Mucosa of descending colon (tissue), 3 donors: ENCODE data around the gene TMEM31. TPM values are rescaled to one million over a fixed set of nuclear protein-coding genes. Genes with fewer than 3 reads are reported as not detected.

Source experiments
- ATAC-seq: fragments of 200-7000 bp; cut with Tn5 transposase; one replicate; pipeline ENCODE4 v1.9.1; 2020; ENCODE audit warnings: mild to moderate bottlenecking, moderate library complexity
- DNase-seq, 3 donors: peaks; one replicate each; pipeline ENCODE4 v3.0.0-alpha.2; 2020
- H3K36me3 ChIP-seq: fragments of 200-600 bp; one replicate; pipeline ENCODE4 v1.8.0; 2021; ENCODE audit warnings: low read depth, mild to moderate bottlenecking
- H3K4me1 ChIP-seq: fragments of 200-600 bp; one replicate; pipeline ENCODE4 v1.8.0; 2021; ENCODE audit warnings: low read depth, mild to moderate bottlenecking
- H3K4me3 ChIP-seq: fragments of 200-600 bp; one replicate; pipeline ENCODE4 v1.8.0; 2021; ENCODE audit warnings: mild to moderate bottlenecking
- H3K9me3 ChIP-seq: fragments of 200-600 bp; one replicate; pipeline ENCODE4 v1.8.0; 2021; ENCODE audit warnings: mild to moderate bottlenecking
- intact Hi-C, 2 donors: fragments of 100-400 bp; cut with DNase I in 1 of 2; cut with micrococcal nuclease in 1 of 2; formaldehyde crosslinking; loops; one replicate each; pipeline versions ENCODE4 v1.11.0 to v1.11.1; 2022; cut with DNase I, micrococcal nuclease
- total RNA-seq, 3 donors: library from RNA; stranded (reverse); fragmentation: NEBNext Ultra II Directional in 2 of 3; extraction: Animal tissue kit (Norgen Biotek cat#: 25700) in 2 of 3; gene quantifications; one replicate each; pipeline versions ENCODE4 v1.2.1 to v1.2.4, GENCODE V29; 2021 to 2023
- TF ChIP-seq, protein P1 (sequence below): fragments of 200-600 bp; IDR thresholded peaks from one replicate; pipeline ENCODE4 v1.8.0; 2022; ENCODE audit warnings: antibody characterized with exemption, mild to moderate bottlenecking
- donor health status: DM: no; HTN: no; CAD: no; lungs with moderate emphysema.
- donor health status: DM: no; HTN: no; CAD: no.
- donor health status: DM: no; HTN: yes; CAD: no.

TMEM31 gene
- total RNA-seq, 3 donors from 2014 or later = 0.43 TPM; not detected in 2

DNA sequence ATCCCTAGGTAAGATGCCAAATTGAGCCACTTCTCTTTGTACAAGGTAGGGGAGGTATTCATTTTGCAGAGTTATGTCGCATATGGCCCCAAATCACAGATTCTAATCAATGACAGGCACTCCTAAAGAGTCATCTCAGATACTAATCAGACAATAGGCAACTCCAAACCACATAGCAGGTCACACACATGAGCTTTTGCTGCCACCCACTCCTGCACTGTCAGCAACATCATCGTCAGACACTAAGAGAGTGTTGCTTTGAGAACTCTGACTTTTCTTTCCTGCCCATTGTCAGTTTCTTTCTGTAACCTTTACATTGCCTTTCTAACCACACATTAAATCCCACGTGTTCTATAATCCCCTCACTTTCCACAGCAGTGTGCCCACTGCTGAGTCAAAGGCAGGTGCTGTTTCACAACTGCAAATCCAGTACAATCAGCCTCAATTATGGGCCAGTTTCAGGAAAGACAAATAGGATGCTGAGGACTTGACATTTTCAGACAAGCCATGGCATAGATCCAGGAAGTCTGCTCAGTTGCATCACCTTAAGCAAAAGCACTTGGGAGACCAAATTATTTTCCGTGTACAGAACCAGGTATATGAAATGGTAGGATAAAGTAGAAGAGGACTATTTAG lies 23.5 kb downstream of the TMEM31 start:
- TF ChIP-seq, protein P1, sequence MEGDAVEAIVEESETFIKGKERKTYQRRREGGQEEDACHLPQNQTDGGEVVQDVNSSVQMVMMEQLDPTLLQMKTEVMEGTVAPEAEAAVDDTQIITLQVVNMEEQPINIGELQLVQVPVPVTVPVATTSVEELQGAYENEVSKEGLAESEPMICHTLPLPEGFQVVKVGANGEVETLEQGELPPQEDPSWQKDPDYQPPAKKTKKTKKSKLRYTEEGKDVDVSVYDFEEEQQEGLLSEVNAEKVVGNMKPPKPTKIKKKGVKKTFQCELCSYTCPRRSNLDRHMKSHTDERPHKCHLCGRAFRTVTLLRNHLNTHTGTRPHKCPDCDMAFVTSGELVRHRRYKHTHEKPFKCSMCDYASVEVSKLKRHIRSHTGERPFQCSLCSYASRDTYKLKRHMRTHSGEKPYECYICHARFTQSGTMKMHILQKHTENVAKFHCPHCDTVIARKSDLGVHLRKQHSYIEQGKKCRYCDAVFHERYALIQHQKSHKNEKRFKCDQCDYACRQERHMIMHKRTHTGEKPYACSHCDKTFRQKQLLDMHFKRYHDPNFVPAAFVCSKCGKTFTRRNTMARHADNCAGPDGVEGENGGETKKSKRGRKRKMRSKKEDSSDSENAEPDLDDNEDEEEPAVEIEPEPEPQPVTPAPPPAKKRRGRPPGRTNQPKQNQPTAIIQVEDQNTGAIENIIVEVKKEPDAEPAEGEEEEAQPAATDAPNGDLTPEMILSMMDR = no peak
- Histone ChIP-seq H3K4me1 (no peaks in the 10 kb centered on the region), H3K9me3 (no peaks in the 10 kb centered on the region), H3K4me3 (no peak overlapping the region), H3K36me3 (no peaks in the 10 kb centered on the region)
- no peak for DNase-seq
- no peak for ATAC-seq
- intact Hi-C loops = no loop called here

DNA sequence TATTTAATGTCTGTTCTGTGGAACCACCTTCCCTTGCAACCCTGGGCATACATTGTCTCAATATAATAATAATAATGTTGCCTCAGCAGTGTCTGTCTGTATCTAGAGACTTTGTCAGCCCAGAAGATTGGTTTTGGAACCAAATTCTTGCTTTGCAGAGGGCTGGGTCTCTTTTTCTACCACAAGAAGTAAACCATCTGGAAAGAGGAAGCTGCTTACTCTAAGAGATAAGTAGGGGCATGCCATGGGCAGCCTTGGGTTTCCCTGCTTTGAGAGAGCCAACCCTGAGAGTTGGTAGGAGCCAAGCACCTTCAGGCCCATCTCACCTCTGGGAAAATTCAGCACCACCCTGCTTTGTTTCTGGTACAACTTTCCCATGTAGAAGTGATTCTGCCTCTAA lies 27.0 kb downstream of the TMEM31 start:
- DNase-seq (no peak), ATAC-seq (no peak)
- Histone ChIP-seq H3K9me3 (no peaks in the 10 kb centered on the region), H3K4me1 (no peaks in the 10 kb centered on the region), H3K36me3 (no peaks in the 10 kb centered on the region), H3K4me3 (no peak overlapping the region)
- TF ChIP-seq, protein P1 = no peak
- intact Hi-C loops = no loop called here

- TF ChIP-seq, protein P1 = no peak
- Histone ChIP-seq H3K4me3 (no peak overlapping the region), H3K4me1 (no peaks in the 10 kb centered on the region), H3K9me3 (no peaks in the 10 kb centered on the region), H3K36me3 (no peaks in the 10 kb centered on the region)
- intact Hi-C loops = no loop called here
- ATAC-seq (no peak), DNase-seq (no peak)
Measured at GRCh38 chrX:103739421-103739820, 28.7 kb downstream of the TMEM31 start.

- DNase-seq = no peak
- Histone ChIP-seq H3K36me3 (no peaks in the 10 kb centered on the region), H3K9me3 (no peaks in the 10 kb centered on the region), H3K4me3 (no peak overlapping the region), H3K4me1 (no peaks in the 10 kb centered on the region)
- intact Hi-C loops = no loop called here
- no peak for ATAC-seq
- TF ChIP-seq, protein P1 = no peak
Measured at GRCh38 chrX:103741879-103742278, 31.2 kb downstream of the TMEM31 start.

GRCh38 chrX:103742339-103742738 lies 31.6 kb downstream of the TMEM31 start:
- H3K4me3 ChIP-seq = no peak overlapping the region
- DNase-seq (no peak), ATAC-seq (no peak)
- no peaks in the 10 kb centered on the region for H3K9me3 ChIP-seq
- no peaks in the 10 kb centered on the region for H3K36me3 ChIP-seq
- TF ChIP-seq, protein P1 = no peak
- intact Hi-C loops = no loop called here
- H3K4me1 ChIP-seq = no peaks in the 10 kb centered on the region

GRCh38 chrX:103747163-103747562 lies 36.5 kb downstream of the TMEM31 start:
- intact Hi-C loops = no loop called here
- no peak overlapping the region for H3K4me3 ChIP-seq
- TF ChIP-seq, protein P1 = no peak
- DNase-seq = no peak
- H3K9me3 ChIP-seq = no peaks in the 10 kb centered on the region
- H3K4me1 ChIP-seq = no peaks in the 10 kb centered on the region
- no peaks in the 10 kb centered on the region for H3K36me3 ChIP-seq
- no peak for ATAC-seq
